Hepatocyte (in vitro differentiated cells): ENCODE data around the gene ALDOC.

ENCODE experiments used
- CTCF ChIP-seq: fragments of 200-600 bp; sonication (generic); IDR thresholded peaks from 2 replicates; pipeline ENCODE4 v1.5.1; 2016; ENCODE audit warnings: antibody characterized with exemption, mild to moderate bottlenecking; ENCODE audit not compliant: poor library complexity
- EZH2 ChIP-seq: fragments of 200-600 bp; sonication (generic); IDR thresholded peaks from 2 replicates; pipeline ENCODE4 v1.6.1; 2016; ENCODE audit warnings: antibody characterized with exemption, mild to moderate bottlenecking, borderline replicate concordance

- TF ChIP-seq CTCF (no peak), EZH2 (no peak)
These were observed 49.5 kb downstream of the ALDOC start for GRCh38 chr17:28527181-28527681.
